Loucy (cell line): ENCODE results near the gene TPSB2.

Experiments used
- H2AFZ ChIP-seq: fragments of 200-600 bp; sonication (generic); 2 replicates; pipeline ENCODE4 v1.6.0; 2016; ENCODE audit warnings: antibody characterized with exemption, mild to moderate bottlenecking, low read length, moderate library complexity
- H3F3A ChIP-seq: fragments of 200-600 bp; 2 replicates; pipeline ENCODE4 v1.6.0; 2016; ENCODE audit warnings: antibody characterized with exemption, low read depth, mild to moderate bottlenecking
- H3K27me3 ChIP-seq: fragments of 200-600 bp; sonication (generic); 2 replicates; pipeline ENCODE4 v1.6.1; 2014; ENCODE audit warnings: low read length, mild to moderate bottlenecking; ENCODE audit not compliant: insufficient read depth, poor library complexity, severe bottlenecking
- H3K36me3 ChIP-seq: fragments of 200-600 bp; sonication (generic); 2 replicates; pipeline ENCODE4 v1.6.1; 2016; ENCODE audit warnings: low read length; ENCODE audit not compliant: insufficient read depth
- H3K4me1 ChIP-seq: fragments of 200-600 bp; sonication (generic); 2 replicates; pipeline ENCODE4 v1.5.1; 2014; ENCODE audit warnings: low read length, mild to moderate bottlenecking; ENCODE audit not compliant: insufficient read depth, poor library complexity, severe bottlenecking
- H3K4me2 ChIP-seq: fragments of 200-600 bp; sonication (generic); 2 replicates; pipeline ENCODE4 v1.6.0; 2014; ENCODE audit warnings: antibody characterized with exemption, low read length, low read depth, mild to moderate bottlenecking; ENCODE audit not compliant: poor library complexity, severe bottlenecking
- H3K4me3 ChIP-seq: fragments of 200-600 bp; sonication (generic); 2 replicates; pipeline ENCODE4 v1.5.1; 2014; ENCODE audit warnings: low read length, mild to moderate bottlenecking, mixed read lengths; ENCODE audit not compliant: poor library complexity, severe bottlenecking
- H3K79me2 ChIP-seq: fragments of 200-600 bp; sonication (generic); 2 replicates; pipeline ENCODE4 v1.6.1; 2014; ENCODE audit warnings: low read length; ENCODE audit not compliant: insufficient read depth
- H3K9ac ChIP-seq: fragments of 200-600 bp; sonication (generic); 2 replicates; pipeline ENCODE4 v1.6.0; 2014; ENCODE audit warnings: mild to moderate bottlenecking, low read depth, low read length, moderate library complexity; ENCODE audit not compliant: poor library complexity, severe bottlenecking
- H3K9me2 ChIP-seq: fragments of 200-600 bp; sonication (generic); replicated peaks from 2 replicates; pipeline ENCODE4 v1.6.1; 2016; ENCODE audit warnings: low read depth, low read length, mixed read lengths
- H3K9me3 ChIP-seq: fragments of 200-600 bp; sonication (generic); 2 replicates; pipeline ENCODE4 v1.6.1; 2014; ENCODE audit warnings: mild to moderate bottlenecking, antibody characterized with exemption, low read length, low read depth; ENCODE audit not compliant: insufficient read depth
- H4K20me1 ChIP-seq: fragments of 200-600 bp; sonication (generic); 2 replicates; pipeline ENCODE4 v1.6.0; 2014; ENCODE audit warnings: antibody characterized with exemption, low read length, mild to moderate bottlenecking; ENCODE audit not compliant: insufficient read depth, poor library complexity, severe bottlenecking
- CTCF ChIP-seq: fragments of 200-600 bp; sonication (generic); conservative IDR thresholded peaks from 2 replicates; pipeline ENCODE4 v1.5.1; 2014; ENCODE audit warnings: mild to moderate bottlenecking, antibody characterized with exemption, low read length
- EZH2phosphoT487 ChIP-seq: fragments of 200-600 bp; IDR thresholded peaks from 2 replicates; pipeline ENCODE4 v1.6.1; 2018; ENCODE audit warnings: antibody characterized with exemption, mild to moderate bottlenecking, moderate library complexity, borderline replicate concordance

Gene TPSB2

GRCh38 chr16:1217526-1217925 lies 12.5 kb downstream of the TPSB2 start:
- H3K9me2 ChIP-seq: no peaks in the 10 kb centered on the region
- H3K79me2 ChIP-seq: no peaks in the 10 kb centered on the region
- no peaks in the 10 kb centered on the region for H3K4me1 ChIP-seq
- H3K4me3 ChIP-seq: no peak overlapping the region
- no peaks in the 10 kb centered on the region for H3F3A ChIP-seq
- H3K9me3 ChIP-seq: no peaks in the 10 kb centered on the region
- H3K9ac ChIP-seq: no peak overlapping the region
- H2AFZ ChIP-seq: no peak overlapping the region
- no peaks in the 10 kb centered on the region for H3K36me3 ChIP-seq
- no peaks in the 10 kb centered on the region for H4K20me1 ChIP-seq
- no peaks in the 10 kb centered on the region for H3K27me3 ChIP-seq
- no peak for TF ChIP-seq EZH2phosphoT487
- no peak for TF ChIP-seq CTCF
- H3K4me2 ChIP-seq: no peak overlapping the region

GRCh38 chr16:1216681-1217400 lies 13.1 kb downstream of the TPSB2 start:
- Histone ChIP-seq H2AFZ (no peak overlapping the region), H3K4me1 (no peaks in the 10 kb centered on the region), H4K20me1 (no peaks in the 10 kb centered on the region), H3K9me2 (no peaks in the 10 kb centered on the region), H3K4me3 (no peak overlapping the region), H3K36me3 (no peaks in the 10 kb centered on the region), H3K4me2 (no peak overlapping the region), H3K79me2 (no peaks in the 10 kb centered on the region), H3K9me3 (no peaks in the 10 kb centered on the region), H3K9ac (no peak overlapping the region), H3F3A (no peaks in the 10 kb centered on the region), H3K27me3 (no peaks in the 10 kb centered on the region)
- TF ChIP-seq CTCF (no peak), EZH2phosphoT487 (no peak)

- no peaks in the 10 kb centered on the region for H3K79me2 ChIP-seq
- H3K27me3 ChIP-seq: no peaks in the 10 kb centered on the region
- H3K4me3 ChIP-seq: no peak overlapping the region
- no peak overlapping the region for H3K4me2 ChIP-seq
- H3K4me1 ChIP-seq: no peaks in the 10 kb centered on the region
- H3F3A ChIP-seq: no peaks in the 10 kb centered on the region
- no peaks in the 10 kb centered on the region for H4K20me1 ChIP-seq
- H3K9me3 ChIP-seq: no peaks in the 10 kb centered on the region
- H3K36me3 ChIP-seq: no peaks in the 10 kb centered on the region
- H3K9me2 ChIP-seq: no peaks in the 10 kb centered on the region
- no peak overlapping the region for H2AFZ ChIP-seq
- no peak for TF ChIP-seq CTCF
- TF ChIP-seq EZH2phosphoT487: no peak
- no peak overlapping the region for H3K9ac ChIP-seq
Measured at GRCh38 chr16:1216296-1216619, 13.7 kb downstream of the TPSB2 start.
